C4-2B (cell line): ENCODE measurements around the gene SP1.
"Not testable (repeated sequence)": the region's sequence is repeated elsewhere in the genome, so short reads cannot be mapped to it uniquely, and the experiment has no call there.

Source experiments
- H3K27ac ChIP-seq: fragments of 450-650 bp; 2 replicates; pipeline ENCODE4 v1.5.1; 2017
- CTCF ChIP-seq: fragments of 450-650 bp; conservative IDR thresholded peaks from 2 replicates; pipeline ENCODE4 v1.5.1; 2017; ENCODE audit warnings: mild to moderate bottlenecking
- ZFX ChIP-seq: fragments of 450-650 bp; IDR thresholded peaks from 2 replicates; pipeline ENCODE4 v1.6.1; 2017

SP1 gene

GRCh38 chr12:53379389-53380103 is 430 bp upstream of the SP1 start:
- peak overlapping the region; percentile 91 for H3K27ac ChIP-seq
- no peak for TF ChIP-seq CTCF
- TF ChIP-seq ZFX: no peak

- TF ChIP-seq ZFX (no peak), CTCF (no peak)
- H3K27ac ChIP-seq: peak overlapping the region; percentile 83
Measured at GRCh38 chr12:53380794-53381730, 1.1 kb downstream of the SP1 start.

- TF ChIP-seq CTCF (no peak; the same call in 1 of the 2 replicates), ZFX (no peak)
- no peak overlapping the region; the same call in 1 of the 2 replicates for H3K27ac ChIP-seq
Measured at GRCh38 chr12:53381731-53382630, 2.0 kb downstream of the SP1 start.

- TF ChIP-seq CTCF (no peak), ZFX (no peak)
- H3K27ac ChIP-seq: no peak overlapping the region
Measured at GRCh38 chr12:53383258-53383657, 3.3 kb downstream of the SP1 start.

- H3K27ac ChIP-seq: not testable (repeated sequence)
Measured at GRCh38 chr12:53386381-53386780, 6.4 kb downstream of the SP1 start.

GRCh38 chr12:53388932-53389331 is 9.0 kb downstream of the SP1 start:
- H3K27ac ChIP-seq: no peak overlapping the region
- TF ChIP-seq CTCF (no peak), ZFX (no peak)

- H3K27ac ChIP-seq: no peak overlapping the region
- TF ChIP-seq CTCF (no peak), ZFX (no peak)
Measured at GRCh38 chr12:53389702-53390101, 9.7 kb downstream of the SP1 start.
